Smooth muscle cell (in vitro differentiated cells): ENCODE measurements around the gene VPS11. TPM values are rescaled to one million over a fixed set of nuclear protein-coding genes. Genes with fewer than 3 reads are reported as not detected.

Experiments used
- DNase-seq: peaks from one replicate; lab custom pipeline; 2025; ENCODE audit not compliant: unreplicated experiment; lab: John Stamatoyannopoulos, UW
- H2AFZ ChIP-seq: fragments of 200-600 bp; sonication (generic); 2 replicates; pipeline ENCODE4 v1.6.0; 2016; ENCODE audit warnings: antibody characterized with exemption, low read depth, mild to moderate bottlenecking
- H3F3A ChIP-seq: fragments of 200-600 bp; sonication (generic); 2 replicates; pipeline ENCODE4 v1.6.0; 2017; ENCODE audit warnings: antibody characterized with exemption, low read depth
- H3K27ac ChIP-seq: fragments of 200-600 bp; sonication (generic); 2 replicates; pipeline ENCODE4 v1.5.1; 2016; ENCODE audit warnings: low read depth, mild to moderate bottlenecking
- H3K27me3 ChIP-seq: fragments of 200-600 bp; sonication (generic); 2 replicates; pipeline ENCODE4 v1.6.1; 2016; ENCODE audit warnings: low read depth, mild to moderate bottlenecking
- H3K36me3 ChIP-seq: fragments of 200-600 bp; sonication (generic); 2 replicates; pipeline ENCODE4 v1.5.1; 2016; ENCODE audit warnings: low read depth
- H3K4me1 ChIP-seq: fragments of 200-600 bp; sonication (generic); 2 replicates; pipeline ENCODE4 v1.5.1; 2016; ENCODE audit warnings: low read depth
- H3K4me2 ChIP-seq: fragments of 200-600 bp; sonication (generic); 2 replicates; pipeline ENCODE4 v1.6.0; 2016; ENCODE audit warnings: mild to moderate bottlenecking
- H3K4me3 ChIP-seq: fragments of 200-600 bp; sonication (generic); 2 replicates; pipeline ENCODE4 v1.5.1; 2016; ENCODE audit warnings: mild to moderate bottlenecking
- H3K79me2 ChIP-seq: fragments of 200-600 bp; sonication (generic); 2 replicates; pipeline ENCODE4 v1.6.0; 2016; ENCODE audit warnings: low read depth, mild to moderate bottlenecking
- H3K9ac ChIP-seq: fragments of 200-600 bp; sonication (generic); 2 replicates; pipeline ENCODE4 v1.6.0; 2016; ENCODE audit warnings: low read depth
- H3K9me3 ChIP-seq: fragments of 200-600 bp; sonication (generic); replicated peaks from 2 replicates; pipeline ENCODE4 v1.5.1; 2016; ENCODE audit warnings: low read depth
- H4K20me1 ChIP-seq: fragments of 200-600 bp; sonication (generic); 2 replicates; pipeline ENCODE4 v1.6.0; 2016; ENCODE audit warnings: low read depth
- WGBS: methylation state at CpG from one replicate; pipeline ENCODE4 v1.1.7; 2016; ENCODE audit warnings: low lambda C conversion rate; 5-methylcytosine and 5-hydroxymethylcytosine counted together
- polyA plus RNA-seq: library from polyadenylated mRNA; unstranded; fragments of >200 nt; fragmentation: Nextera tagmentation; extraction: Ambion mirVana; gene quantifications from 2 replicates; pipeline ENCODE4 v1.2.1, GENCODE V29; 2016
- total RNA-seq: library from RNA; depleted of rRNA; stranded (reverse); fragments of >200 nt; gene quantifications from 2 replicates; pipeline ENCODE4 v1.2.3, GENCODE V29; 2014
- TF ChIP-seq, protein P1 (sequence below): fragments of 200-600 bp; sonication (generic); IDR thresholded peaks from 2 replicates; pipeline ENCODE4 v1.5.1; 2017; ENCODE audit warnings: borderline replicate concordance, mild to moderate bottlenecking, antibody characterized with exemption; ENCODE audit not compliant: insufficient read depth, poor library complexity, severe bottlenecking

The VPS11 gene
- total and polyA plus RNA-seq, 2 experiments from 2014 or later: 33.1 to 33.8 TPM

DNA sequence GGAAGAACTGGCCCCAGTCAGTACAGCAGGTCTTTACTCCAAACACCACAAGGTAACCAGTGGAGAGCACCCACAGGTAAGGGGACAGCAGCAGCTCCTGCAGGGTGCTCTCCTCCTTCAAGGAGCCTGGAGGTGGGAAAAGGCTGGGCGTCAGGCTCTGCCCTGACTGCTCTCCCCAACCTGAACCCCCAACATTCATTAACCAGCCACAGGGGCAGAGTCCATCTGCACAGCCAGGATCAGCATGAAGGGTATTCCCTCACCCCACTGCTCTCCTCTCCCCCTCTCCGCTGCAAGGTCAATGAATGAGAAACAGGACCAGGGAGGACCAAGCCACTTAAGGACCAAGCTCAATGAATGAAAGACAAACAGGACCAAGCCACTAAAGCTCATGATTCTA is 40.6 kb upstream of the VPS11 start:
- Histone ChIP-seq H2AFZ (no peak overlapping the region), H3K4me2 (no peak overlapping the region), H3K4me3 (no peak overlapping the region), H3K27me3 (no peaks in the 10 kb centered on the region), H3K4me1 (peaks cover 17% of the 10 kb centered on the region), H4K20me1 (no peaks in the 10 kb centered on the region), H3F3A (peaks cover 24% of the 10 kb centered on the region), H3K9ac (no peak overlapping the region), H3K79me2 (no peaks in the 10 kb centered on the region), H3K36me3 (no peaks in the 10 kb centered on the region), H3K9me3 (no peaks in the 10 kb centered on the region), H3K27ac (no peak overlapping the region)
- TF ChIP-seq, protein P1, sequence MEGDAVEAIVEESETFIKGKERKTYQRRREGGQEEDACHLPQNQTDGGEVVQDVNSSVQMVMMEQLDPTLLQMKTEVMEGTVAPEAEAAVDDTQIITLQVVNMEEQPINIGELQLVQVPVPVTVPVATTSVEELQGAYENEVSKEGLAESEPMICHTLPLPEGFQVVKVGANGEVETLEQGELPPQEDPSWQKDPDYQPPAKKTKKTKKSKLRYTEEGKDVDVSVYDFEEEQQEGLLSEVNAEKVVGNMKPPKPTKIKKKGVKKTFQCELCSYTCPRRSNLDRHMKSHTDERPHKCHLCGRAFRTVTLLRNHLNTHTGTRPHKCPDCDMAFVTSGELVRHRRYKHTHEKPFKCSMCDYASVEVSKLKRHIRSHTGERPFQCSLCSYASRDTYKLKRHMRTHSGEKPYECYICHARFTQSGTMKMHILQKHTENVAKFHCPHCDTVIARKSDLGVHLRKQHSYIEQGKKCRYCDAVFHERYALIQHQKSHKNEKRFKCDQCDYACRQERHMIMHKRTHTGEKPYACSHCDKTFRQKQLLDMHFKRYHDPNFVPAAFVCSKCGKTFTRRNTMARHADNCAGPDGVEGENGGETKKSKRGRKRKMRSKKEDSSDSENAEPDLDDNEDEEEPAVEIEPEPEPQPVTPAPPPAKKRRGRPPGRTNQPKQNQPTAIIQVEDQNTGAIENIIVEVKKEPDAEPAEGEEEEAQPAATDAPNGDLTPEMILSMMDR: no peak
- DNase-seq: no peak
- WGBS: 100% methylated on average over 2 of the region's 2 CpGs

DNA sequence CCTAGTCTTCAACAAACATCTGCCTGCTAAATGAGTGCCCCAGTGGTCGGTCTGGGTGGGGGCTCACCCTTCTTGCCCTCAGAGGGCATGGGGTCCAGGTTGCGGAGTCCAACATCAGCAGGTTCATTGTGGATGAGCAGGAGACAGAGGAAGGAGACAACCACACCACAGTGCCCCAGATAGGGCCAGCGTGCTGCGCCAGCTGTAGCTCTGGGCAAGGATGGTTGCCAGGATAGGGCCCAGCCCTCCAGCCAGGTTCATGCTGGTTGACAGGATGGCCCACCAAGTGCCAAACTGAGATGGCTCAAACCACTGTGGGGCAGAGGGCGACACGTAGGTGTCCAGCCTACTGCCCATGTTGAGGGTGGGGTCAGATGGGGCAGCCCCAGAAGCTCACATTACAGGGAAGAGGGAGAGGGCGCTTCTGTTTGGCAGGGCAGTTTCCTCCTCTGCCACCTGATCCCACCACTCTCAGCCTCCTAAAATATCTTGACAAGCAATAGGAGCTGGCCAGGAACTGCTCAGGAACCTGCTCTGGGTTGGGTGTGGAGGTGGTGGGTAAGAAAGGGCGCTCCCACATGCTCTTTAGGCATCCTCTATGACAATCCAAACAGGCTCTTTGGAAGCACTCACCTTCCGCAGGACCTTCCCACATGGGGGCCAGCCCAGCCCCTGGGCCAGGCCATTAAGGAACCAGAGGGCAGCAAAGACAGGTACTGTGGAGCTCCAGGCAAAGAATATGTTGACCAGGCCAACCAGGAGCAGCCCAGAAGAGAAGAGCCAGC is 39.9 kb upstream of the VPS11 start:
- H2AFZ ChIP-seq: no peak overlapping the region
- no peak overlapping the region for H3K27ac ChIP-seq
- no peak for DNase-seq
- H3K4me3 ChIP-seq: peak overlapping the region; percentile 65
- H4K20me1 ChIP-seq: no peaks in the 10 kb centered on the region
- no peak overlapping the region for H3K9ac ChIP-seq
- peaks cover 24% of the 10 kb centered on the region for H3F3A ChIP-seq
- TF ChIP-seq, protein P1: no peak
- H3K79me2 ChIP-seq: no peaks in the 10 kb centered on the region
- H3K27me3 ChIP-seq: no peaks in the 10 kb centered on the region
- H3K36me3 ChIP-seq: no peaks in the 10 kb centered on the region
- no peak overlapping the region for H3K4me2 ChIP-seq
- H3K4me1 ChIP-seq: peaks cover 17% of the 10 kb centered on the region
- no peaks in the 10 kb centered on the region for H3K9me3 ChIP-seq
- WGBS: 91% methylated on average over 9 of the region's 9 CpGs

DNA sequence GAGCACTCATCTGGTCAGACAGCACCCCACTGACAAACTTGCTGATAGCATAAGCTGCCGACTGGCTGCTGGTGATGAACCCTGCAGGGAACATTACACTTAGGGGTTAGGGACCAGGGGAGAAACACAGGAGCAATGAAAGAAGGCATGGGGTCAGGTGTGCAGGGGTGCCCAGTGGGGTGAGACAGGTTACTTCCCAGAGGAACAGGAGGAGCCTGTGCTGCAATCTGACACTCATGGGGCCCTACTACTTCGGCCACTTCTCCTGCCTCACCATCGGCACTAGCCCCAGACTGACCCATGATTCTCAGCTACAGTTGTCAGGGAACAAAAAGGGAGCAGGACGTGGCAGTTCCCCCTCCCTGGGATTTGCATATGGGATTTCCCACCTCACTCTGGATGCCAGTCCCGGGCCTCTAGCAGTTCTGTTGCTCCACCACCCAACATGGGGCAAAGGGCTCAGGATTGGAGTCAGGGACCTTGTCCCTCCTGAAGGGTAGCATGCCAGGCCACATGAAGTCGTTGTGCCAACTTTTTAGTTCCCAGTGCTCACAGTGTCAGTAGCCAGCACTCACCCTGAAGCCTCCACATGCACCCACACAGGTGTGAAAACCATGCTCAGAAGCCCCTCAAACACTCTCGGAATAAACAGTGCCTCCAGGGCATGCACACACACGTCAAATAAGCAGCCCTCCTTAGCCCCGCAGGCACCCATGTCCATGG is 39.1 kb upstream of the VPS11 start:
- no peak overlapping the region for H3K9ac ChIP-seq
- DNase-seq: no peak
- peak overlapping the region; percentile 65 for H3K4me3 ChIP-seq
- H3K4me1 ChIP-seq: peaks cover 17% of the 10 kb centered on the region
- TF ChIP-seq, protein P1: no peak
- WGBS: 69% methylated on average over 9 of the region's 9 CpGs
- H3K9me3 ChIP-seq: no peaks in the 10 kb centered on the region
- peak overlapping the region; percentile 44 for H2AFZ ChIP-seq
- H3K27ac ChIP-seq: peak overlapping the region; percentile 45
- no peaks in the 10 kb centered on the region for H3K27me3 ChIP-seq
- no peaks in the 10 kb centered on the region for H3K36me3 ChIP-seq
- no peaks in the 10 kb centered on the region for H3K79me2 ChIP-seq
- H4K20me1 ChIP-seq: no peaks in the 10 kb centered on the region
- H3F3A ChIP-seq: peaks cover 23% of the 10 kb centered on the region
- H3K4me2 ChIP-seq: peak overlapping the region; percentile 91
